VCaP (cell line): ENCODE data around the gene AQP12A.

Source experiments
- H3K27ac ChIP-seq: fragments of 450-650 bp; 2 replicates; pipeline ENCODE4 v1.5.1; 2017
- CTCF ChIP-seq: fragments of 450-650 bp; conservative IDR thresholded peaks from 2 replicates; pipeline ENCODE4 v1.5.1; 2017; ENCODE audit warnings: mild to moderate bottlenecking, moderate library complexity

The AQP12A gene

GRCh38 chr2:240745456-240745855 is 53.8 kb downstream of the AQP12A start:
- no peak overlapping the region for H3K27ac ChIP-seq
- TF ChIP-seq CTCF, result no peak

- TF ChIP-seq CTCF, result no peak
- no peak overlapping the region for H3K27ac ChIP-seq
These were observed 54.3 kb downstream of the AQP12A start for GRCh38 chr2:240745962-240746361.

GRCh38 chr2:240746671-240747070 is 55.0 kb downstream of the AQP12A start:
- H3K27ac ChIP-seq, result no peak overlapping the region
- TF ChIP-seq CTCF, result no peak

GRCh38 chr2:240747256-240747655 is 55.6 kb downstream of the AQP12A start:
- H3K27ac ChIP-seq, result no peak overlapping the region
- no peak for TF ChIP-seq CTCF
